Inflammatory macrophage treated with lipopolysaccharide for 4 hours (primary cell): Measurements from ENCODE around the gene RAB14.
A peak's percentile ranks its signal among the peaks of the same experiment; 100 is the strongest.

Experiments used
- DNase-seq: peaks from one replicate; pipeline ENCODE4 v3.0.0-alpha.2; 2020

Gene RAB14

GRCh38 chr9:121218357-121219027 lies 16.8 kb upstream of the RAB14 start:
- no peak for DNase-seq

GRCh38 chr9:121217609-121218292 lies 16.1 kb upstream of the RAB14 start:
- DNase-seq: peak; percentile 44

GRCh38 chr9:121216271-121216805 lies 14.7 kb upstream of the RAB14 start:
- DNase-seq: no peak

- no peak for DNase-seq
These were observed 12.3 kb upstream of the RAB14 start for GRCh38 chr9:121214005-121214404.

GRCh38 chr9:121213136-121213806 lies 11.6 kb upstream of the RAB14 start:
- peak; percentile 84 for DNase-seq

DNA sequence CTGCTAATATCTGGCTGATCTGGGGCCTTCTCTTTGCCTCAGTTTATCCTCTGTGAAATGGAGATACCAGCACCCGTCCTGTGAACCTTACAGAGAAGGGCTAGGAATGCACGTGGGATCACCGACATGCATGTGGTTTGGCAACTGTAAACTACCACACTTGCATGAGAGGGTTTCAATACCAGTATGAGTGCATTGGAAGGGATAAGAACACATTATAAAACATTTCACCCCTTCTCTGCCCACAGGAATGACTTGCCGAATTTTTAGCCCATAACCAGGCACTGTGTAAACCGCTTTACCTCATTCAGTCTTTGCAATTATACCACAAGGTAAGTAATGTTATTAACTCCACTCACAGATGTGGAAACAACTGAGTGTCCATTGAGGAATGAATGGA lies 8.9 kb upstream of the RAB14 start:
- no peak for DNase-seq

- DNase-seq: peak; percentile 77
These were observed 5.8 kb upstream of the RAB14 start for GRCh38 chr9:121207371-121207940.

GRCh38 chr9:121206516-121207370 lies 5.1 kb upstream of the RAB14 start:
- no peak for DNase-seq

DNA sequence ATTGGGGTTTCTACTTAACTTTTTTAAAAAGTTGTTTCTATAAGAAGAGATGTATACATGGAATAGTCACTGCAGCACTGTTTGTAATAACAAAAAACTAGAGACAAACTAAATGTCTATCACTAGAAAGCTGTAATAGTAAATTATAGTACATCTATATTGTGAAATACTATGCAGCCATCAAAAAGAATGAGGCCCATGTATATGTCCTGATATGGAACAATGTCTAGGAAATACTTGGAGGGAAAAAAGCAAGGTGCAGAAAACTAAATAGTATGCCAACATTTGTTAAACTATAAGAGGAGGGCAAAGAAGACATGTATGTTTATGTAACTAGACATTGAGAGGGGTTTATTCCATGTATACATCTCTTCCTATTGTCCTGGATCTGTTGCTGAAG lies 2.9 kb upstream of the RAB14 start:
- DNase-seq: no peak

DNA sequence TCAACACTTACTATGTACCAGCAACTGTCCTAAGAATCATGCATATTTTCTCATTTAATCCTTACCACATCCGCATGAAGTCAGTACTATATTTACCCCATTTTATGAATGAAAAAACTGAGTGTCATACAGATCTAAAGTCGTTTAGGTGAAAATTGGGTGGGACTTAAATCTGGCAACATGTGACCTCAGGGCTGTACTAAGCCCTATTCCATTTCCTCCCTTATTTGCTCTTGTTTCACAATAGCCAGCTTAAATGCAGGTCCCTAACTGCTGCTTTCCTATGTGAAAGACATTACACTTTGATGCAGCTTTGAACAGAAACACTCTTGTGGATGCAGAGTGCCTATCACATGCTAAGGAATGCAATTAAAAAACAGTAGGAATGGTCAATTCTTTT lies 2.5 kb upstream of the RAB14 start:
- no peak for DNase-seq

DNA sequence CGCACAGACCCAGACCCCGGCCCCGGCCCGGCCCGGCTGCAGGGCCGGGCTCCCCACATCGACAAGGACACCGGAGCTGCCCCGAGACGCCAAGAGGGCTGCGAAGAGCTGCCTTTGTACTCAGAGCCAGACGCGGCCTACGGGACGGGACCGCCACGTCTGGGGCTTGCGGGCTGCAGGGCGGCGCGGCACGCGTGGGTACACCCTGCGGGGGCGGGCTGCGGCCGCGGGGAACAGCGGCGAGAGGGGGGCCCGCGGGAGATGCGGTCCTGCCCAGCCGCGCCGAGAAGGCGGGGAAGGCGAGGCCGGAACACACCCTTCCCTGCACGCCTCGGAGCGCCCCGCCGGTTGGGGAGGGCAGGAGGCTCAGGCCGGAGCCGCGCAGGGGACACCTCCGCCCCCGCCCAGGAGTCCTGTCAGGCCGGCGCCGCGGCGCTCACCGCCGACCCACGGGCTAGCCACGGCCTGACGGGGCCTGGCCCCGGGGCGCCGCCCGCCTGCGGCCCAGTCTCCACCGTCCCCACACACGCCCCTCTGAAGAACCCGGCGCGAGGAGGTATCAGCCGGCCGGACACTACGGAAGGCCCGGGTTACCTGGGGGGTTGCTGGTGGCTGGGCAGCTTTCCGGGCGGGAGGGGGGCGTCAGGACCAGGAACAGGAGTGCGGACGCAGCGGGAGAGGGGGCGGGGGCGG lies 478 bp downstream of the RAB14 start:
- DNase-seq: peak; percentile 35

DNA sequence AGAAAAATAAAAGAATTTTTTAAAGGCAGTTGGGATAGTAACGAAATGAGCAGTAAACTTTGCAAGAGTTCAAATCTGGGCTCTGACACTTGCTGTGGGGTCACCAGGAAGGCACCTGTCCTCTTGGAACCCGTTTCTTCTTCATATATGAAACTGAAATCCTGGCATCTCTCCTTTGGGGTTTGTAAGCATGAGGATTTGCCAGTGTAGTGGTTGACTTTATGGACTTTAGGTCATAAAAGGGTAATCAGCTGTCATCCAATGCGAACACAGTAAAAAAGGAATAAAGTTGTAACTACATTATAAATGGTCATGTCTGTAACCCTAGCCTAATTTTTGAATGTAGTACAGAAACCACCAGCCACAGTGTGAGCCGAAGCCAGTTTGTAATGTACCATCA lies 1.3 kb downstream of the RAB14 start:
- DNase-seq: no peak

- no peak for DNase-seq
These were observed 1.7 kb downstream of the RAB14 start for GRCh38 chr9:121199921-121200320.

DNA sequence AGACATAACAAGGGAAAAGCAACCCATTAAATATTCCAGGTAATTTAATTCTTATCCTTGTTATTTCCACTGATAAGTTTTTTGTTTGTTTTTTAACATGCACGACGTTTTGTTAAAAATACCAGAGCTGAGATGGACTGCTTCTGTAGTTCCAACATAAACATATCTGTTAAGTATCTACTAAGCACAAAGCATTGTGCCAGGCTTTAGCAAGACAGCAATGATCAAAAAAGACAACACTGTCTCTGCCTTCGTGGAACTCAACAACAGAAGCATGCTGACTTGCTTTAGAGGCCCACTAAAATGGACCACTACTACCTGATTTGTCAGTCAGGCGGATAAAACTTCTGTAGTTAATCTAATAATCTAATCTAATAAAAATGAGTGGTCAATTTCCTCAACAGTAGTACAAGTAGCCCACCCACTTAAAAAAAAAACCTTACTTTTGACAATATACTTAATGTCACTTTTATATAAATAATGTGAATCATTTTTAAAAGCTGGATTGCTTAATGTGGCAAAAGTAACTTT lies 3.1 kb downstream of the RAB14 start:
- DNase-seq: no peak

GRCh38 chr9:121197132-121197531 lies 4.5 kb downstream of the RAB14 start:
- no peak for DNase-seq

- no peak for DNase-seq
These were observed 5.3 kb downstream of the RAB14 start for GRCh38 chr9:121196389-121196788.

- no peak for DNase-seq
These were observed 6.9 kb downstream of the RAB14 start for GRCh38 chr9:121194730-121195129.

DNA sequence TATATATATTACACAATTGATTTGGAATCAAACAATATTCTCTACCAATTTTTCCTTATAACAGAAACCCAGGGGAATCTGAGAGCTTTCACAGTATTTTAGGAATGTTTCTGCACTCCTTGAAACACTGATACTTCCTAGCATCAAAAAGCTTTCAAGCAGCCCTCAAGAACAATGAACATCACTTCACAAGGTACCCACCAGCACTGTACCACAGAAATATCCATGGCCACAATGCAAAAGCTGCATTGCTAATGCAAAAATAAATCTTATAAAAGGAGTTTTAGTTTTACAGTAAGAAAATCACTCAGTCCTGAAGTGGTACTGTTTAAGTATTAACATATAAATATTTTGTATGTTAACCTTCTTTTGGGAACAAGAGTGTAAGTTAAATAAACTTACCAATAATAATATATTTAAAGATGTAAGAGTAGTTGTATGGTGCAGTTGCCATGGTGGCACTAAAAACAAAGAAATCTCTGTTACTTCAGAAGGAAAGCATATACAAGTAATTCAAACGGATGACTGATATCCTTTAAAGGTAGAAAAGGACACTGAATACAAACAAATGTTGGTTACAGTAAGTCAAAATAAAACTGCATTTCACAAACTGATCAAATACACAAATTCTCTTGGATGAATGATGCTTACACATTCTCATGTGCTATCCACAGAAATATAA lies 8.6 kb downstream of the RAB14 start:
- no peak for DNase-seq

GRCh38 chr9:121192518-121192917 lies 9.2 kb downstream of the RAB14 start:
- no peak for DNase-seq

DNA sequence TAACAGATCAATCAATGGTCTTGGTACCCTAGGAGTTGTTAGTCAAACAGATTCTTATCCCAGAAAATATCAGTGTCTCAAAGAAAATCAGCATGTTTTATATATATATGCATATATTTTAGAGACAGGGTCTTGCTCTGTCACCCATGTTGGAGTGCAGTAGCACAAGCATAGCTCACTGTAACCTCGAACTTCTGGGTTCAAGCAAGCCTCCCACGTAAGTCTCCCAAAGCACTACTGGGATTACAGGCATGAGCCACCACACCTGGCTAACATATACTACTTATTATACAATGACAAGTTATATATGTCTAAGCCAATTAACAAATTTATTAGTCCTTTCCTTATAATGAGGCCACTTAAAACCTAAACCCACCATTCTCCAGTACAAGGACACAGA lies 10.4 kb downstream of the RAB14 start:
- DNase-seq: no peak

DNA sequence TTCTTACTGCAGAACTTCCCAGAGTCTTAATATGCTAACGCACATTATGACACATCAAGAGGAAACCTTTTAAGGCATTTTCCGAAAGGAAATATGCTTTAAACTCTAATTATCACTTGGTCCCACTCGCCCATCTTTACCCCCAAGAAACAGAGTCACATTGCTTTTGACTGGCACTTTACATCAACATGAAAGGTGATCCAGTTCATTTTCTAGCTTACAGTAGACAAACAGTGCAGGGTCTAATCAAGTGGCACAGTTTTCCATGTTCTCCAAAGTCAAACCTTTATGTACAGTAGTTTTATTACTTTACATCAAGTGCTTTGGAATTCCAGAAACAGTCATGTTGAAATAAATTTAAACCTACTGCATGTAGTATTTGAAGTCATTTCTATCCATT lies 12.0 kb downstream of the RAB14 start:
- DNase-seq: no peak
